SKM-1 treated with dmso at 0.1 percent for 144 hours (cell line): ENCODE data around the gene SUN5.

ENCODE experiments used
- DNase-seq: peaks from one replicate; lab custom pipeline; 2025; ENCODE audit not compliant: unreplicated experiment; lab: John Stamatoyannopoulos, UW

The SUN5 gene

DNA sequence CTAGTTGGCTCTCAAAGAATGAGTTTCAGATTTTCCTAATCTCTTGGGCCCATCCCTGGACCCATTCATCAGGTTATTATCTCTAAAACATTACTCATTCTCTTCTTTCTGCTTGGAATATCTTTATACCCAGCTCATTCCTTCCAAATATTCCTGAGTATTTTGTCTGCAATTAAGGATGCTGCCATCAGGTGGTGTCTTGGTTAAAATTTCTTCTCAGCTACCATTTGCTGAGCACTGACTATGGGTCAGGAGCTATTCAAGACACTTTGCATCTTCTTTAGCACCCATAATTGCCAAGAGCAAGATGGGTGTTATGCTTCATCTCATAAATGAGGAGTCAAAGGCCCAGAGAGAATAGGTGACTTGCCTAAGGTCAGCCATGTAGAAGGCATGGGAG is 8.4 kb downstream of the SUN5 start:
- DNase-seq: peak; percentile 1

DNA sequence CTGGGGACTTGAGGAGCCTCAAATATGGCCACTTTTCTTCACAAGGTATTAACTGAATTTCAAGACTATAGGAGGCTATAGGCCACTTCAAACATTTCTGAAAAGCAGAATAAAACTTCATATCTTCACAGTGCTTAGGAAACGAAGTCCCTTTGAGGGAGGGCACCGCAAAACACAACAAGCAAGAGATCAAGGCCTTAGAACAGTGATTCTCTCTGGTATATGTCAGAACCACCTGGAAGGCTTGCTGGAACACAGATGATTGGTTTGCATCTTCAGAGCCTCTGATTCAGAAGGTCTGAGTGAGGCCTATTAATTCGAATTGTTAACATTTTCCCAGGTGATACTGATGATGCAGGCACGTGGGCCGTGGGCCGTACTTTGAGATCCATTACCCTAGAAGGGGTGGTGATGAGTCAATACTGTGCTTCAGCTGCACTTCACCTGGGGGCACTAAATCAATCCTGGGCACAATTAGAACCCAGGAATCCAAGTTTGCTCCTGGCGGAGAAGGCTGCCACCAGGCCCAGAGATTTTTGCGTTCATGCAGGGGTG is 10.7 kb downstream of the SUN5 start:
- DNase-seq: no peak

DNA sequence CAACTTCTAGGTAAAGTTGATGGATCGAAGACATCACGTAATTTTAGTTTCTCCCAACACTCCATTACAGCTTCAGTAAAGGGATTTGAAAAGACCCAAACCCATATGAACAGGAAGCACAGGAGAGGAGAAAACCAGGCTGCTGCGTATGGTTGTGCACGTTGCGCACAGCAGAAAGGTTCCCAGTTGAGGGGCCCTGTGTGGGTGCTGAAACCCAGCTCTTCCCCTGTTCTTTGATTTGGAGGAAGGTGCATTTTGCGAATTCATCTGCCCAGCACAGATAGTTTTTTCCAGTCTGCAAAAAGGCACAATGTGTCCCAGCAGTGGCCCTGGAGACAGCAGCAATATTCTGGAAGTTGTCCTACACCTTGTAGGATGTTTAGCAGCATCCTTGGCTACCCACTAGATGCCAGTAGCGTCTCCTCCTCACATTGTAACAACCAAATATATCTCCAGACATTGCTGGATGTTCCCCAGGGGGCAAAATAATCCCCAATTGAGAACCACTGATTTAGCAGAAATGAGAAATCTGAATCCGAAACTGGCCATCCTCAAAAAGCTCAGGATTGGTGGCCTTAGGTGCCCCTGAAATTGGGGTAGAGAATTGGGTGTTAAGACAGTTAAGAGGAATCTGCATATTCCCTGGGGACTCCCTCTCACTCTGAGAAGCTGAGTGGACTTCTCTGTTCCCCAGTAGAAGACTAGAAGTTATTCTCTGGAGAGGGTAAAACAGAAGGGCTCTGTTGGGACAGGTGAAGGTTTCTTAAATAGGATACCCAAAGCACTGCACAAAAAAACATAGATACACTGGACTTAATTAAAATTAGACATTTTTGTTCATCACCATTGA is 12.2 kb downstream of the SUN5 start:
- DNase-seq: no peak

DNA sequence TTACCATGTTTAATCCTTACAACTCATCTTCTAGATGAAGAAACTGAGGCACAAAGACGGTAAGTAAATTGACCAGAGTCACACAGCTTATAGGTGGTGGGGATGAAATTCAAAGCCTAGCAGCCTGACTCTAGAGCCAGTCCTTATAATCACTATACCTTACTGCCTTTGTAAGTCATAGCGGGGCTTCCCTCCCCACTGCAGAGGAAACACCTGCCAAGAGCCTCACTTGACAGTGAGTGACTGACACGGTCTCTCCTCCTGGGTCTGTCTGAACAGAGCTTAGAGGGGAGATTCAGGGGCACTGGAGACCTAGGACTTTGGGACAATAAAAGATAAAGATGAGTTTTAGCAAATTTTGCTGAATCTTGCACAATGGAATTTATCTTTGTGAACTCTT is 12.8 kb downstream of the SUN5 start:
- DNase-seq: no peak

DNA sequence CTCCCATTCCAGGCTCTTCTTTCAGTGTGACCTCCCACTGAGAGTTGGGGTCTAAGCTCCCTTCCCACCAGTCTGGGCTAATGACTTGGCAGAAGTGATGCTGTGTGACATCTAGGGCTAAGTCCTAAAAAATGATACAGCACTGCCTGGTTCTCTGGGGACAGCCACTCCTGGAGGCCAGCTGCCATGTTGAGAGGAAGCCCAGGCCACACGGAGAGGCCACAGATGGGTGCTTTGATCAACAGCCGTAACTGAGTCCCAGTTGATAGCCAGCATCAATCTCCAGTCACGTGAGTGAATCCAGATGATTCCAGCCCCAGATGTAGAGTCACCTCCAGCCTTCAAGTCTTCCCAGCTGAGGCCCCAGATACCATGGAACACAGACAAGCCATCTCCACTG is 13.8 kb downstream of the SUN5 start:
- no peak for DNase-seq

DNA sequence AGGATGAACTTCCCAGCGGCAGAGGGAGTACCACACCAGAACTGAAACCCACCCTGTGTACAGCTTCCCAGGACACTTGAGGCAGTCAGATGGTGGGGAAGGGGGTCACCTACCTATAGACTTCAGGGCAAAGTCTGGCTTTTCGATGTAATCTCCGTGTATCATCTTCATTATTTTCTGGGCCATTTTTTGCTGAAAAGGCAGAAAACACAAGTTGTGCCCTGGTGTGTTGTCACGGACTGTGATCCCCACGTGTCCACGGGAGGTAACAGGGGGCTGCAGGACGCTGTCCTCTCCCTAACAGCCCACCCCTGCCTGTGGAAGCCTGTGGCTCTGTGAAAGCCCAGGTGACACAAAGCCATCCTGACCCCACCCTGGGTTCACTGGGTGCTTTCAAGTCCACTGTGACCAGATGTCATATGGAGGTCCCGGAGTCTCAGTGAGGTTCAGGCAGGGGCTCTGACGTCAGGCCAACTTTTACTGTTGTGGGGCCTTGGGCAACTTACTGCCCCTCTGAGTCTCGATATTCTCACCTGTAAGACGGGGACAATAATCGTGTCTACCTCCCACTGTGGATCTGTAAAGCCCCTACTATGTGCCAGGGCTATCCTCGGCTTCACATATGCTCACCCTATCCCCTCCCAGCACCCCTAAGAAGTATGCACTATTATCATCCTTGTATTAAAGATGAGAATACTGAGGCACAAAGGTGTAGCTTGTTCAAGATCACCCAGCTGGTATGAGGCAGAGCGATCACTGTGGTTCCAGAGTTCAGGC is 14.5 kb downstream of the SUN5 start:
- DNase-seq: no peak

DNA sequence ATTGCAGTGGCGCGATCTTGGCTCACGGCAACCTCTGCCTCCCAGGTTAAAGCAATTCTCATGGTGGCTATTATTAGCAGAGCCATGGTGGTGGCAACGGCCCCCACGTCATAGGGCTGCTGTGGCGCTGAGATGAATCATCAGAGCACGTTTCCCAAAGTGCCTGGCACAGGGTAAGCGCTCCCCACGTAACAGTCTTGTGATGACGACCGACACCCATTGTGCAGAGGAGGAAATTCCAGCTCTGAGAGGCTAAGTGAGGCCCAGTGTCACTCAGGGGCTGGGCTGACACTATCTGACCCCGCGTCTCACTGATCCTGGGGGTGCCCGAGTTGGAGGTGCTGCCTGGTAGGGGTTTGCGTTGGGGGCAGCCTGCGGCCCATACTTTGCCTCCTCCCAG is 16.2 kb downstream of the SUN5 start:
- no peak for DNase-seq

DNA sequence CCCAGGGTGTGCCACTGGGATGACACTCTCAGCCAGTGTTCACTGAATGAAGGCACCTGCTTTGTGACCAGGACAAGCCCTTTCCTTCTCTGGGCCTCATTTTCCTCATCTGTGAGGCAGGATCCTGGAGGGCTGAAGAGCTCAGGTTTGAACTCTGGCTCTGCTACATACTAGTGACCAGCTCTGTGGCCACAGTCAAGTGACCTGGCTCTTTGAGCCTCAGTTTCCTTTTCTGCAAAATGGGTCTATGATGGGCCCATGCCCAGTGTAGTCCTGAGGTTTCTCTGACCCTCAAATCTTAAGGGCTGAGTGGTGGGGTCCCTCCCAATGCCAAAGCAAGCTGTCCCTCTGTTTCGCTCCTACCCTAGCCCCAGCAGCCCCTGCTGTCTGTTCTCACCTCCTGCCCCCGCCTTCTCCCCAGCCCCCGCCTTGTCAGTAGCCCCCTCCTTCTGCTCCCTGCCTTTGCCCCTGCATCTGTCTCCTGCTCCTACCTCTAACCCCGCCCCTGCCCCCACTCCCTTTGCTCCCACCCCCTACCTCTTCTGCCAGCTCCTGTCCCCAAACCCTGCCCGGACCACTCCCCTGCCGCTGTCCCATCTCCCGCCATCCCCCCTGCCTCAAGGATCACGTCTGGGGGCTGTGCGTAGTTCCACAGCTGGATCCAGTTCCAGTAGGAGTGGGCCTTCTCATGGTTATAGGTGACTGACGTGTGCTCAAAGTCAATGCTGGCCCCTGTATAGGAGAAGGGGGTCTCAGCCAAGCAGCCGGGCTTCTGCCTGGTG is 17.0 kb downstream of the SUN5 start:
- no peak for DNase-seq

DNA sequence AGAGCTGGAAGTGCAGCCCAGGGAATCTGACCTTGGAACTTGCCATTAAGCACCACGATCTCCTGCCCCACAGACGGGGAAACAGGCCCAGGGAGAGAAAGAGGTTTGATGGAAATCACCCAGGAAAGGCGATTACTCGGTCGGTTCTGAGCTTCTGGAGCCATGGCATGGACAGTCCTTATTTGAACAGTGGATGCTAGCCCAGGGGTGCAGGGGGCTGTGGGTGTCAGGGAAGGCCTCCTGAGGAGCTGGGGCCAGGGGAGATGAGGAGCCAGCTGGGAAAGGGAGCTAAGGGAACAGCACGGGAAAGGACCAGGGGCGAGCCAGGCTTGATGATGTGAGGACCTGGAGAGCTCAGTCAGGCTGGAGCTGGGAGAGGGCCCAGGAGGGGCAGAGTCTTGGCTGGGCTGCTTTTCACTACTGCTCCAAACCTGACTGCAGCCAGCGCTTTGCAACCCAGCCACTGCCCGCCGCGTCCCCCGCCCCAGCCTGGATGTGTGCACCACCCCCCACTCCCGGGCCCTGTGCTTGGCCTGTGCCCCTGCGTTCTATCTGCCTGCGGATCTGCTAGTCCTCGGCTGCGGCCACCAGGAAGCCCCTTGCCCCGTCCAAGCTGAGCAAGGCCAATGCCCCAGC is 17.8 kb downstream of the SUN5 start:
- DNase-seq: no peak

DNA sequence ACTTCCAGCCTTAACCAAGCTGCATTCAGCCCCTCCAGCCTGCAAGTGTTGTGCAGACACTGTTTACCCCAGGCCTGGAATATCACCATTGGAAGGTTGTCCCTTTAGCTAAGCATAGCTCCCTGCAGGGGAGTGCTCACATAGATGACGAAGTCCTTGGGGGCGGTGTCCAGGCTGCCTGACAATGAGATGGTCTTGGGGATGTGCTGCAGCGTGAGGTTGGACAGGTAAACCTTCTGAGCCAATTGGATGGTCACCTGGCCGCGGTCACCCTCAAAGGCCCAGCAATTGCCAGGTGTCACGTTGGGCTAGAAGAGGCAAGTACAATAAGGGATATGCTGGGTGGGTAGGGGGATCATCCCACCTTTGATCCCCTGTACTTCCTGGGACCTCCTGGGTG is 18.6 kb downstream of the SUN5 start:
- DNase-seq: no peak

DNA sequence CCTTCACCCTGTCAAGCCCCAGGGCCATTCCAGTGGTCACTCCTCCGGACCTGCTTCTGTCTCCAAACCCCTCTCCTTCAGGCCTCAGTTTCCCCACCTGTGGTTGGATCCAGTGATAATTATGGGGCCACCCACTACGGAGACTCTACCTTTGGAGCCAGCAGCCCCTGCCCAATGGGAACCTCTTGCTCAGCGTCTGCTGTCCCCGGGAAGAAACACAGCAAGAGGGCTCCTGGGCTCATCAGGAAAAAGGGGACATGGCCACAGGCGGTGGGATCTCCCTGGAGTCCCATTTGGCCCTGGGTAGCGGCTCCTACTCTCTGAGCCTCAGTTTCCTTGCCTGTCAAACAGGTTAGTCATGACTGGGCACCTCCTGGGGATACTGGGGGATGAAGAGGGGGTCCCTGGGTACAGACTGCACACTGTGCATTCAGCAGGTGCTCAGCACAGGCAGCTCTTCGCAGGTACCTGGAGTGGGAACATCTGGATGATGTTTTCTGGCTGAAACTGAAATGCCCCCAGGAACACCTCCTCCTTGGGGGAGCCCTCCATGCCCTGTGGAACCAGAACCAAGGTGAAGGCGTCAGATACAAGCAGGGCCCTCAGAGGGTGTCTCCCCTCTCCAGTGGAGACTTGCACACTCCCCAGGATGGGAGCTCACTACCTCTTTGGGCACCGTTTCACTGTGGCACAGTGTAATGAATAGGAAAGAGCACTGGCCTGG is 19.4 kb downstream of the SUN5 start:
- DNase-seq: no peak

DNA sequence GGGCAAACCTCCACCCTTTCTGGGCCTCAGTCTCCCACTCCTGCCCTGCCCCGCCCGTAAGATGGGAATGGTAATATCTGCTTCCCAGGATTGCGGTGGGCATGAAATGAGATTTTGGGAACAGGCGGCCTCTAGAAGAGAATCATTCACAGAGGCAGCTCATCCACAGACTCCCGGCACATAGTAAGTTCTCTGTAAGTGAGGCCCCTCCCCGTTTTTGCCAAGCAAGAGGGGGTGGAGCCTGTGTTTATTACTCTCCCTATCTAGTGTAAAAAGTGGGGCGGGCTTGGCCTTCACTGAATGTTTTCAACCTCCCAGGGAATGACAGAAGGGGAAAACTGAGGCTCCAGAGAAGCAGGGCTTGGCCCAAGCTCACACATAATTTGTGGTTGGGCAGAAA is 20.0 kb downstream of the SUN5 start:
- DNase-seq: no peak

DNA sequence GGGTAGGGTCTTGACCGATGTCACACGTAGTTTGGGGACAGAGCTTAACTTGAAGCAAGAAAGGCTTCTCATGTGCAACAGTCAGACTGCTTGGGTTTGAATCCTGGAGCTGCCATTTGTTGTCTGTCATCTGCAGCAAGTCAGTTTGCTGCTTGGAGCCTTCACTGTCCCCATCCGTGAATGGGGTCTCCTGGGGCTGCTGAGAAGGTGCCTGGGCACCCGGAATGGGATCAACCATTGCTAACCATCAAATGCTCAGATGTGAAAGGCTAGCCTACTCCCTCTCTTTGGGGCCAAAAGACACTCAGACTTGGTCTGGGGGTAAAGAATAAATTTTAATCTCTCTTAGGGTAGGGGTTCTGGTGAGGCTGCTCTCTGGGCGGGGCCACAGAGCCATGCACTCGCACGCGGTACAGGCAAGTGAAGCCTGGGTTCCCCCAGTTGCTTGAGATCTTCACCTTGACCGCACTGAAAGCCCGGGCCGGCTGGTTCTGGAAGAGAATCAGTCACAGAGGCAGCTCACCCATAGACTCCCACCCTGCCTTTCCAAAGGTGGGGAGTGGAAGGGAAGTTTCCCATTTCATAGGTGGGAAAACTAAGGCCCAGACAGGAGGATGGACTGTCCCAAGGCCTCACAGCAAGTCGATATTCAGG is 20.6 kb downstream of the SUN5 start:
- no peak for DNase-seq

DNA sequence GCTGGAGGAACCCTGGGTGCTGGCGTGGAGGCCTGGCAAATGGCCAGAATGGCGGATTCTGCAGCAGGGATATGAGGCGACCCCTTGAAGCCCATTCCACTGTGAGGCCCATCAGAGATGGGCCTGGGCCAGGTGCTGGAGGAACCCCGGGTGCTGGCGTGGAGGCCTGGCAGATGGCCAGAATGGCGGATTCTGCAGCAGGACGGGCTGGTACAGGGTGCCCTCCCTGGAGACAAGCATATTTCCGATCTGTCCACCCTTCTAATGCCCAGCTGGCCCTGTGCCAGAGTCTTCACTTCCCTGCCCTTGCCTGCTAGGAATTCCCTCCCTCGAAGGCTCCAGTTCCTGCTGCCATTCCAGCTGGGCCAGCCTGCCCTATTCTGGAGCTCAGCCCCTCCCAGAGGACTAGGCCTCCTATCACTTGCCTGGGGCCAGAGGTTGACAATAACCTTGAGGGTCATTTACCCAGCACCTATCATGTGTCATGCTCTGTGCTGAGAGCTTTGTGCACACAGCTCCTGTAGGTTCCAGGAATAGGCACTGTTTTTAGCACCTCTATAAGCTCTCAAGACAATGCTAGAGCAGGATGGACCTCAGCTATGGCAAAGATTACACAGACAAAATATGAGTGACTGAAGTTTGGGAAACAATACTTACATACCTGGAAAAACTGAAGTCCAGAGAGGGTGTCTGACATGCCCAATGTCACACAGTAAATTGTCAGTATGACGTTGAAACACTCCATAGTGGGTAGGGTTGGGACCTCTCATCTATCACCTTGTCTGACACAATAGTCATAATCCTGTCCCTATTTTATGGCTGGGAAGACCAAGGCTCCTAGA is 21.4 kb downstream of the SUN5 start:
- DNase-seq: no peak

DNA sequence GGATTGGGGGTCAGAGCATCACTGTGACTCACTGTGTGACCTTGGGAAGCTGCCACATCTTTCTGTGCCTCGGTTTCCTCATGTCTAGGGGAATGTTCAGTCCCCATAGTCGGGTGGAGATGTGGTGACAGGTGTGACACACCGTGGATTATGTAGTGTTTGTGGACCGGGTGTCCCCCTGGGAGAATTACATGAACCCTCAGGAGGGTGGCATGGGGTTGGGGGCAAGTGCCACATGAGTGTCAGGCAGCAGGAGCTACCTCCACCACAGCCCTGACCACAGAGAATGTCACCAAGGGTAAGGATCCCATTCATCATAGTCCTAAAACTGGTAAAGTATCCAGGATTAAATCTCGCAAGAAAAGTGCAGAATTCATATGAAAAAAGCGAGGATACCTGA is 23.2 kb downstream of the SUN5 start:
- no peak for DNase-seq

DNA sequence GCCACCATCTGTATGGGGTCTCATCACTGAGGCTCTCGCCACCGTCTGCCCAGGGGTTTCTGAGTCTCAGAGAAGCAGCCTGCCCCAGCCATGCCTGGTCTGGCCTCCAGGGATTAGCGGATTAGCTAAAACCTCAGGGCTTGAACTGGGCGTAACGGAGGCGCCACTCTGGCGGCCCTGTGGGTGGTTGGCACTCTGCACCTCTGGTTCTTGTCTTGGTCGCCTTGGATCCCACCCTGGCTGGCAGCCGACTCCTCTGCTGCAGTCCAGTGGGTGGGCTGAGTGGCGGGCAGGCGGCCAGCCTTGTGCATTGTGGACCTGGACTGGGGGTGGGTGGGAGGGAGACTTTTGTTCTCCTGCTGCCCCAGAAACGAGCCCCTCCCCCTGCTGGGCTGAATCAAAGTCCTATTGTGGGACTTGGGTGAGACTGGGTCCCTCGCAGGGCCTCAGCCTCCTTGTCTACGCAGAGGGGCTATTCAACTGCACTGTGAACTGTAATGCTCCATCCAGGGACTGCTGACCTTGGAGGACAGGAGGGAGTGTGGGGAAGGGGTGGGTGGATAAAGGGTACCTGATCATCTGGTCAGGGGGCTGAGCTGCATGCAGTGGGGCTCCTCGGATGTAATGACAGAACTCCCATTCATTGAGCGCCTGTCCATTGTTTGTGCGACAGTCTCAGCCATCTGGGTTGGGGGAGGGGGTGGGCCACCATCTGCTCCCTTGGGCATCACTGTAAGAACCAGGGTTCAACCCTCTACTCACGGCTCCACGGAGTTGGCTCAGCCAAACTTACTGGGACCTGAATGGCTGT is 23.9 kb downstream of the SUN5 start:
- no peak for DNase-seq

DNA sequence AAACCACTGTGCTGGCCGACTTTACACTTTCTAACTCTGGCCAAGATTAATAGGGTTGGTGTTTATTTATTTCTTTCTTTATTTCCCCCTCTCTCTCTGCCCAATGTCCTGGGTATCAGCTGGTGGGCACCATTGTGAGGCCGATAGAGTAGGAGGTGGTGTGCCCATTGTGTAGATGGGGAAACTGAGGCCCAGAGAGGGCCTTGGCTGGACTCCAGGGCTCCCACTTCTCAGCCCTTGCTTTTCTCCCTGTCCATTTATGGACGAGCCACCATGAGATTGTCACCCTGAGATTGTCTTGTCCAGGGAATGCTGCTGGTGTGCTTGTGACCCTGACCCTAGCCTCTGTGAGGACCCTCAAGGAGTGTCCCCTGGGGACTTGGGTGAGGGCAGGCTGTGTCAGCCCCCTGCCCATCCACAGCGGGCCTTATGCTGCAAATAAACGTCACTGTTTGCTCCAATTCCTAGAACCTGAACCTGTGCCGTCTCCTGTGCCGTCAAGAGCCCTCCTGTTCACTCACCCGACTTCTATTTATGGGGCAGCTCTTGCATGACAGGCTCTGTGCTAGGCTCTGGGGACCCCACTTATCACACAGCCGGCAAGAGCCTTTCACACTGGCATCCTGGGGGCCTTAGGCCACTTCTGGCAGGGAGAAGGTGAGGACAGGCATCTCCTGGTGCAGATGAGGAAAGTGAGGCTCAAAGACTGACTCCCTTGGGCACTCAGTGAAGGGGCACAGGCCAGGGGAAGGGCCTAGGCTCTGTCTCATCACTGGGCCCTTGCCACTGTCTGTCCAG is 24.8 kb downstream of the SUN5 start:
- DNase-seq: no peak
